Stimulated activated naive CD4-positive, alpha-beta T cell (primary cell): ENCODE results near the gene CTPS1.
A peak's percentile ranks its signal among the peaks of the same experiment; 100 is the strongest.

ENCODE experiments used
- DNase-seq, 6 experiments: peaks; one replicate each; lab custom pipeline; 2025; lab: John Stamatoyannopoulos, UW

CTPS1 gene

GRCh38 chr1:40997096-40997495, 17.6 kb downstream of the CTPS1 start:
- no peak for DNase-seq

GRCh38 chr1:40998668-40999067, 19.2 kb downstream of the CTPS1 start:
- no peak for DNase-seq

- no peak for DNase-seq
Measured at GRCh38 chr1:41003127-41003639, 23.7 kb downstream of the CTPS1 start.

- peak; percentile 58 to 87 (median 82) for DNase-seq
Measured at GRCh38 chr1:41003640-41004220, 24.2 kb downstream of the CTPS1 start.

GRCh38 chr1:41005876-41006275, 26.4 kb downstream of the CTPS1 start:
- DNase-seq = no peak

GRCh38 chr1:41006942-41007865, 27.7 kb downstream of the CTPS1 start:
- DNase-seq = no peak

GRCh38 chr1:41009466-41009865, 30.0 kb downstream of the CTPS1 start:
- DNase-seq = no peak

GRCh38 chr1:41010345-41010744, 30.8 kb downstream of the CTPS1 start:
- DNase-seq = no peak

GRCh38 chr1:41013024-41013423, 33.5 kb downstream of the CTPS1 start:
- no peak for DNase-seq

GRCh38 chr1:41013796-41014195, 34.3 kb downstream of the CTPS1 start:
- no peak for DNase-seq

GRCh38 chr1:41014871-41015270, 35.4 kb downstream of the CTPS1 start:
- DNase-seq = no peak

GRCh38 chr1:41015281-41015896, 35.9 kb downstream of the CTPS1 start:
- no peak for DNase-seq

GRCh38 chr1:41015897-41016470, 36.5 kb downstream of the CTPS1 start:
- no peak for DNase-seq

GRCh38 chr1:41017141-41018017, 37.9 kb downstream of the CTPS1 start:
- DNase-seq = no peak

- DNase-seq = no peak
Measured at GRCh38 chr1:41018018-41018410, 38.5 kb downstream of the CTPS1 start.

- DNase-seq = no peak
Measured at GRCh38 chr1:41019353-41019745, 39.9 kb downstream of the CTPS1 start.

GRCh38 chr1:41020109-41020576, 40.6 kb downstream of the CTPS1 start:
- no peak for DNase-seq

- no peak for DNase-seq
Measured at GRCh38 chr1:41020654-41021053, 41.2 kb downstream of the CTPS1 start.

- no peak for DNase-seq
Measured at GRCh38 chr1:41021526-41022308, 42.2 kb downstream of the CTPS1 start, which contains the start of gene SLFNL1. TSS of gene SLFNL1 (minus strand) at chr1:41021725. CDS start at chr1:41020660, 1,065 bp downstream.

- no peak for DNase-seq
Measured at GRCh38 chr1:41022424-41022823, 42.9 kb downstream of the CTPS1 start.
